Kidney epithelial cell (primary cell): Measurements from ENCODE around the gene DZIP1. TPM values are rescaled to one million over a fixed set of nuclear protein-coding genes. Genes with fewer than 3 reads are reported as not detected.
"Not testable (repeated sequence)": the region's sequence is repeated elsewhere in the genome, so short reads cannot be mapped to it uniquely, and the experiment has no call there.

Experiments used
- DNase-seq: peaks from one replicate; pipeline ENCODE4 v3.0.0-alpha.2; 2010; ENCODE audit warnings: low read depth
- H3K27me3 ChIP-seq: 2 replicates; pipeline ENCODE4 v1.6.0; 2011; ENCODE audit warnings: low read length; ENCODE audit not compliant: control insufficient read depth, insufficient read depth
- H3K36me3 ChIP-seq: 2 replicates; pipeline ENCODE4 v1.5.1; 2011; ENCODE audit warnings: low read length; ENCODE audit not compliant: control insufficient read depth, insufficient read depth
- H3K4me3 ChIP-seq: 2 replicates; pipeline ENCODE4 v1.5.1; 2011; ENCODE audit warnings: low read depth, mild to moderate bottlenecking, control low read depth, low read length
- total RNA-seq: library from RNA; depleted of rRNA; stranded (reverse); fragments of >200 nt; gene quantifications from 2 replicates; pipeline ENCODE4 v1.2.3, GENCODE V29; 2015
- TF ChIP-seq, protein P1 (sequence below): IDR thresholded peaks from 2 replicates; pipeline ENCODE4 v1.5.1; 2011; ENCODE audit warnings: mild to moderate bottlenecking, moderate library complexity, low read length, control low read depth, inconsistent platforms; ENCODE audit not compliant: insufficient read depth, poor library complexity, severe bottlenecking

The DZIP1 gene
- total RNA-seq, 1 donor from 2014 or later: 29.0 TPM

DNA sequence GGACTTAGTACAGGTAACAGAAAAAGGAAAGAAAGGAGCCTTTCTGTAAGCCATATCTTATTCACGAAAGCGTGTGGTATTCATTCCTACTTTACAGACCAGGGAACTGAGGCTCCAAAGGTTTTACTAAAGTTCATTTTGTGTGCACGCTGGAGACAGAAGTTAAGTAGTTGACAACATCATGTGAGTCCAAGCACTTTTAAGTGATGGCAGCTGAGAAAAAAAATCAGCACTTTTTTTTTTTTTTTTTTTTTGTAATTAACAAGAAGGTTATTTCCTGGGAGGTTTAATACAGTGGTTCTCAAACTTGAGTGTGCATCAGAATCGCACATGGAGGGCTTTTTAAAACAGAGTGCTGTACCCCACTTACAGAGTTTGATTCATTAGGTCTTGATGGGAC, 34.5 kb upstream of the DZIP1 start:
- Histone ChIP-seq H3K27me3 (no peaks in the 10 kb centered on the region), H3K4me3 (no peak overlapping the region), H3K36me3 (no peaks in the 10 kb centered on the region)
- no peak for DNase-seq
- TF ChIP-seq, protein P1, sequence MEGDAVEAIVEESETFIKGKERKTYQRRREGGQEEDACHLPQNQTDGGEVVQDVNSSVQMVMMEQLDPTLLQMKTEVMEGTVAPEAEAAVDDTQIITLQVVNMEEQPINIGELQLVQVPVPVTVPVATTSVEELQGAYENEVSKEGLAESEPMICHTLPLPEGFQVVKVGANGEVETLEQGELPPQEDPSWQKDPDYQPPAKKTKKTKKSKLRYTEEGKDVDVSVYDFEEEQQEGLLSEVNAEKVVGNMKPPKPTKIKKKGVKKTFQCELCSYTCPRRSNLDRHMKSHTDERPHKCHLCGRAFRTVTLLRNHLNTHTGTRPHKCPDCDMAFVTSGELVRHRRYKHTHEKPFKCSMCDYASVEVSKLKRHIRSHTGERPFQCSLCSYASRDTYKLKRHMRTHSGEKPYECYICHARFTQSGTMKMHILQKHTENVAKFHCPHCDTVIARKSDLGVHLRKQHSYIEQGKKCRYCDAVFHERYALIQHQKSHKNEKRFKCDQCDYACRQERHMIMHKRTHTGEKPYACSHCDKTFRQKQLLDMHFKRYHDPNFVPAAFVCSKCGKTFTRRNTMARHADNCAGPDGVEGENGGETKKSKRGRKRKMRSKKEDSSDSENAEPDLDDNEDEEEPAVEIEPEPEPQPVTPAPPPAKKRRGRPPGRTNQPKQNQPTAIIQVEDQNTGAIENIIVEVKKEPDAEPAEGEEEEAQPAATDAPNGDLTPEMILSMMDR: no peak

DNA sequence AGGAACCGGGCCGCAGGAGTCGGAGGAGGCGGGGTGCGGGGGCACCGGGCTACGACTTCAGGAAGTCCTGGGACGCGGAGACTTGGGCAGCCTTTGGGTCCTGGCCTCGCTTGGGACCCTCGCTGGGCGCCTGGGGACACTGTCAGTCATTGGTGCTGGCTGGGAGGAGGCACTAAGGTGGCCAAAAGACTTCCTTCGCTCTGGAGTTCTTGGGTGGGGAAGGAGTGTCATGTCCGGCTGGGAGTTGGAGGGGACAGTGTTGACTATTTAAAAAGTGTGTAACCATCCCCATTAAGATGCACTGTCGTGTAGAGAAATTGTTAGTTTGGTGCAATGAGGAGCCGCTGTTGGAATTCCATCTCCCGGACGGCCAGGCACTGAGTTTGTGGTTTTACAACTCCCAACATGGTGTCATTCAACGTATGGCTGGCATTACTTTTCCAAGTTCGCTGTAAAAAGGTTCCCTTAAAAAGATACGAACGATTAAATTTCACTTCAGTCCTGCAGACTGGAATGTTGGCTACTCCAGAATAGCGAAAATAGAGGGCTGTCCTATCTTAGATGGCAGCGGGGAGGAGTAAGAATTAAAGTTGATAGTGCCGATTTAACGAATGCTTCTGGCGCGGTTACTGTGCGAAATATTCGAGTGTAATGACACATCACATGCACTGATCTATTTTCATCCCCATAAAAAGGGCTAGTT, 33.2 kb upstream of the DZIP1 start:
- Histone ChIP-seq H3K4me3 (peak overlapping the region; percentile 79), H3K27me3 (no peaks in the 10 kb centered on the region), H3K36me3 (no peaks in the 10 kb centered on the region)
- TF ChIP-seq, protein P1: no peak
- DNase-seq: no peak

DNA sequence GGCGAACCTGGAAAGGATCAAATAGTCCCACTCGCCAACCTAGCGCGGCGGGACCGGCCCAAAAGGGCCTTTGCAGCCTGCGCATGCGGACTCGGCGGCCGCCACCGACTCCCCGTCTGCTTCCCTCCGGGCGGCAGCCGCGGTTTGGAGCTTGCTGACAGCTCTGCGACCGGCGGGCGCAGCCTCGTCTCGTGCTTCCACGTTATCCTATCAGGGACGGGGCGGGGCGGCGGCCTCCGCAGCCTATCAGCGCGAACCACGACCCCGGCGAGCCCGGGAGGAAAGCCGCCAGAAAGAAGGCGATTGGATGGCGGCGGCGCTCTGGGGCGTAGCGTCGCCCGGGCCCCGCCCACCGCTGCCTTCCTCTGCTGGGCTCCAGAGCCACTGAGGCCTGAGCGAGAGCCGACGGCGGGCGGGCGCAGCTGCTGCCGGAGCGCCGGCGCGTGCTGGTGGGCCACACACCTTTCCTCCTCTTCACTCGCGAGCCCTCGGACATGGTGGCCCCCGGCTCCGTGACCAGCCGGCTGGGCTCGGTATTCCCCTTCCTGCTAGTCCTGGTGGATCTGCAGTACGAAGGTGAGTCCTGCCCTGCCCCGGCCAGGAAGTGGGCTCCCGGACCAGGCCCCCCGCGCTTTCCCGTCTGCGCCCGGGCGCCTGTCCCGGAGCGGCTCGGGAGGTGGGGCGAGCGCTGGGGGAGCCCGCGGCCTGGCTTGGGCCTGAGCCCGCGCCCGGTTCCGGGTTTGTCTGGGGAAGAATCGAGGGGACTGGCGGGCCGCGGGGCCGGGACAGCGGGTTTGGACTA, 32.5 kb upstream of the DZIP1 start, which contains the start of gene DNAJC3:
TSS of gene DNAJC3 (plus strand) at position 378 of the 802 bp plus-strand sequence. CDS start at position 495, 117 bp downstream.
- TF ChIP-seq, protein P1: no peak
- DNase-seq: peak; percentile 82
- peak within 1 kb of the TSS; percentile 81 for H3K4me3 ChIP-seq
- no peaks in the 10 kb centered on the region for H3K27me3 ChIP-seq
- no peaks in the 10 kb centered on the region for H3K36me3 ChIP-seq

DNA sequence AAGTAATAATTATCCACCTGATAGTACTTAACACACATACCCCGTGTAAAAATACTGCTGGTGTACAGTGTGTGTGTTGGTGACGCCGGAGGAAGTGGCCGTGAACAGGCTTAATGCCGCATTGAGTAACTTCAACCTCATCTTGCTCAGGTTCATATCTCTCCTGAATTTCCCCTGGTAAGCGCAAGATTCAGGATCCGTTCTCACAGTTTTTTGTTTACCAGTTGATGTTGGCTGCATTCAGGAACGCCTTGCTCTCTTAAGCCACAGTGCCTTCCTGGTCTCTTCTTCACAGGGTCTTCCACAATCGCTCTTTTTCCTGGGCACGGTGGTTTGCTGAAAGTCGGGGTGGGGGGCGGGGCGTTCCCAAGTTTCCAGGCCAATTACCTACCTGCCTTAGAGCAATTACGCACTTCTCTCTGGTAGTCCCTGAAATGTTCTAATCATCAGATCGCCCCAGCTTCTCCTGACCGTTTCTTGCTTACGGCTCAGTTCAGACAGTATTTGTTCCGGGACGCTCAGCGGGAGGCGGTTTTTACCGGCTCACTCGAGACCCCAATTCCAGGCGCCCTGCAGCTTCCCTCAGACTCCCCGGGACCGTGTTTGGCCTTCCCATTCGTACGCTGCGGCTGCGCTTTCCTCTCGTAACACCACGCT, 31.7 kb upstream of the DZIP1 start:
- Histone ChIP-seq H3K4me3 (peak overlapping the region; percentile 81), H3K36me3 (no peaks in the 10 kb centered on the region), H3K27me3 (no peaks in the 10 kb centered on the region)
- TF ChIP-seq, protein P1: no peak
- DNase-seq: no peak

DNA sequence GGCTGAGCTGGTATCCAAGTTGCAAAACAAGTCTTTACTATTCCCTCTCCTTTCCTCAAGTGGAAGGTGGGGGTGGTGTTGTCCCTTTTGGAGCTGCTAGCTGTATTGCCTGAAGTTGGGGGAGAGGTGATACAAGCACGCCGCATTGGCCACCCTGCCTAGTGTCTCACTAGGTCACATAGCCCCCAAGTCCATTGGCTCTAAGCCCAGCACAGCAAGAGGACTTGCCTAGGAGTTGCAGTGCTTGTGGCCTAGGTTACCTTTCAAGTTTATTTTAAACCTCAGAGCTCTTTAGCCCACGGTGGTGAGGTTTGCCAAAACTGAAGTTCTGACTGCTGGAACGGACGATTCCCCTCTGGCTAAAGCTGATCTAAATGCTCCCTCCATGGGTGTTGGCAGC, 27.1 kb upstream of the DZIP1 start:
- Histone ChIP-seq H3K36me3 (no peaks in the 10 kb centered on the region), H3K4me3 (no peak overlapping the region), H3K27me3 (no peaks in the 10 kb centered on the region)
- no peak for DNase-seq
- TF ChIP-seq, protein P1: no peak

DNA sequence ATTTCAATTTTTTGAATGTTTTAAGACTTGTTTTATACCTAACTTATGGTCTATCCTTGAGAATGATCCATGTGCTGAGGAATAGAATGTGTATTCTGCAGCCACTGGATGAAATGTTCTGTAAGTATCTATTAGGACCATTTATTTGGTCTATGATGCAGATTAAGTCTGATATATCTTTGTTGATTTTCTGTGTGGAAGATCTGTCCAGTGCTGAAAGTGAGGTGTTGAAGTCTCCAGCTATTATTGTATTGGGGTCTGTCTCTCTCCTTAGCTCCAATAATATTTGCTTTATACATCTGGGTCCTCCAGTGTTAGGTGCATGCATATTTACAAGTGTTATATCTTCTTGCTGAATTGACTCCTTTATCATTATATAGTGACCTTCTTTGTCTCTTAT, 22.7 kb upstream of the DZIP1 start:
- DNase-seq, H3K27me3 ChIP-seq, H3K4me3 ChIP-seq, H3K36me3 ChIP-seq: not testable (repeated sequence)
